Effector memory CD4-positive, alpha-beta T cell (primary cell): ENCODE measurements around the gene ARHGAP8.

Source experiments
- DNase-seq, 3 donors: peaks; one replicate each; pipeline ENCODE4 v3.0.0-alpha.2; 2020
- H3K27ac ChIP-seq: 2 replicates; pipeline ENCODE4 v1.7.0; 2013; ENCODE audit warnings: mild to moderate bottlenecking, low read length, moderate library complexity; ENCODE audit not compliant: insufficient read depth, poor library complexity, severe bottlenecking
- H3K27me3 ChIP-seq: replicated peaks from 2 replicates; pipeline ENCODE4 v1.7.0; 2013; ENCODE audit warnings: mild to moderate bottlenecking, low read length; ENCODE audit not compliant: insufficient read depth, control insufficient read depth, poor library complexity, severe bottlenecking
- H3K36me3 ChIP-seq: 2 replicates; pipeline ENCODE4 v1.7.0; 2013; ENCODE audit warnings: mild to moderate bottlenecking, low read length, moderate library complexity; ENCODE audit not compliant: control insufficient read depth, insufficient read depth
- H3K4me1 ChIP-seq: 2 replicates; pipeline ENCODE4 v1.7.0; 2013; ENCODE audit warnings: low read length, mild to moderate bottlenecking; ENCODE audit not compliant: control insufficient read depth, insufficient read depth, poor library complexity, severe bottlenecking
- H3K4me3 ChIP-seq: 2 replicates; pipeline ENCODE4 v1.7.0; 2013; ENCODE audit warnings: low read length, low read depth, mild to moderate bottlenecking; ENCODE audit not compliant: insufficient read depth, poor library complexity, severe bottlenecking
- H3K9me3 ChIP-seq: 2 replicates; pipeline ENCODE4 v1.7.0; 2013; ENCODE audit warnings: mild to moderate bottlenecking, low read length, moderate library complexity; ENCODE audit not compliant: control insufficient read depth

Gene ARHGAP8

GRCh38 chr22:44822534-44822933 is 70.2 kb downstream of the ARHGAP8 start:
- no peaks in the 10 kb centered on the region for H3K36me3 ChIP-seq
- DNase-seq, result no peak

GRCh38 chr22:44823396-44823795 is 71.0 kb downstream of the ARHGAP8 start:
- H3K9me3 ChIP-seq, result no peaks in the 10 kb centered on the region
- no peak overlapping the region for H3K27ac ChIP-seq
- H3K36me3 ChIP-seq, result no peaks in the 10 kb centered on the region
- no peak for DNase-seq
- no peaks in the 10 kb centered on the region for H3K27me3 ChIP-seq
- no peak overlapping the region for H3K4me3 ChIP-seq
- H3K4me1 ChIP-seq, result peaks cover 3% of the 10 kb centered on the region

More at GRCh38 chr22:44822534-44822933, 70.2 kb downstream of the ARHGAP8 start:
- H3K9me3 ChIP-seq, result no peaks in the 10 kb centered on the region
- H3K27me3 ChIP-seq, result no peaks in the 10 kb centered on the region
- peaks cover 3% of the 10 kb centered on the region for H3K4me1 ChIP-seq
- no peak overlapping the region for H3K27ac ChIP-seq
- H3K4me3 ChIP-seq, result no peak overlapping the region

GRCh38 chr22:44823806-44824205 is 71.4 kb downstream of the ARHGAP8 start:
- Histone ChIP-seq H3K36me3 (no peaks in the 10 kb centered on the region), H3K4me1 (peaks cover 3% of the 10 kb centered on the region), H3K4me3 (no peak overlapping the region), H3K27ac (no peak overlapping the region), H3K27me3 (no peaks in the 10 kb centered on the region), H3K9me3 (no peaks in the 10 kb centered on the region)
- DNase-seq, result no peak

- Histone ChIP-seq H3K4me1 (peaks cover 3% of the 10 kb centered on the region), H3K9me3 (no peaks in the 10 kb centered on the region), H3K4me3 (no peak overlapping the region), H3K27me3 (no peaks in the 10 kb centered on the region), H3K27ac (no peak overlapping the region), H3K36me3 (no peaks in the 10 kb centered on the region)
- DNase-seq, result no peak
Observed at GRCh38 chr22:44824271-44824670, 71.9 kb downstream of the ARHGAP8 start.

DNA sequence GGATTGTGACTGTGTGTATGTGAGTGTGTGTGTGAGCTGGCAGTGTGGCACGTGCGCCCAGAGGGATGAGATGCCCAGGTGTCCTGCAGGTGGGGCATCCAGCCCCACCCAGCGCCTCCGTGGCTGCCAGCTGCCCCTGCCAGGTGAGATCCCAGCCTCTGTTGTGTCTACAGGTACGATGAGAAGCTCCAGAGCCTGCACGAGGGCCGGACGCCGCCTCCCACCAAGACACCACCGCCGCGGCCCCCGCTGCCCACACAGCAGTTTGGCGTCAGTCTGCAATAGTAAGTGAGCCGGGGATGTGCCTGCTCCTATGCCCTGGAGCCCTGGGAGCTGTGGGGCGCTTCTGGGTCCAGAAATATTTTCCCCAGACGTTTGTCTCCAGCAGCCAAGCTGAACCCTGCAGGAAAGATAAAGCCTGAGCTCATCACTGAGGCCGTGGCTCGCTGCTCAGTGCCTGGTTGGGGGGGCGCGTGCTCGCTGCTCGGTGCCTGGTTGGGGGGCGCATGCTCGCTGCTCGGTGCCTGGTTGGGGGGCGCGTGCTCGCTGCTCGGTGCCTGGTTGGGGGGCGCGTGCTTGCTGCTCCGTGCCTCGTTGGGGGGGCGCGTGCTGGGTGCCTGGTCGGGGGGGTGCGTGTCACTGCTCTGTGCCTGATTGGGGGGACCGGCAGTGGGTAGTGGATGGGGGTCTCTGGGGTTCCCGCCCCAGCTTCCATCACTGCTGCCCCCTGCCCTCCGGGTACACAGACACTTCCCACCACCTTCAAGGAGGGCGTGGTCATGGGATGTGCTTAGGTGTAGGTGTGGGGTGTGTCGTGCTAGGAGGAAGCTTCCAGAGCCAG is 73.2 kb downstream of the ARHGAP8 start:
- peaks cover 3% of the 10 kb centered on the region for H3K4me1 ChIP-seq
- no peak for DNase-seq
- no peak overlapping the region for H3K27ac ChIP-seq
- no peak overlapping the region for H3K4me3 ChIP-seq
- no peaks in the 10 kb centered on the region for H3K9me3 ChIP-seq
- H3K36me3 ChIP-seq, result no peaks in the 10 kb centered on the region
- no peaks in the 10 kb centered on the region for H3K27me3 ChIP-seq

GRCh38 chr22:44827666-44828190 is 75.4 kb downstream of the ARHGAP8 start:
- no peaks in the 10 kb centered on the region for H3K9me3 ChIP-seq
- H3K36me3 ChIP-seq, result no peaks in the 10 kb centered on the region
- no peak overlapping the region for H3K27ac ChIP-seq
- no peaks in the 10 kb centered on the region for H3K27me3 ChIP-seq
- no peak overlapping the region for H3K4me3 ChIP-seq
- no peaks in the 10 kb centered on the region for H3K4me1 ChIP-seq
- no peak for DNase-seq

GRCh38 chr22:44828193-44828592 is 75.8 kb downstream of the ARHGAP8 start:
- no peak overlapping the region for H3K27ac ChIP-seq
- no peak overlapping the region for H3K4me3 ChIP-seq
- no peaks in the 10 kb centered on the region for H3K9me3 ChIP-seq
- H3K27me3 ChIP-seq, result no peaks in the 10 kb centered on the region
- H3K4me1 ChIP-seq, result no peaks in the 10 kb centered on the region
- DNase-seq, result no peak
- H3K36me3 ChIP-seq, result no peaks in the 10 kb centered on the region

- no peaks in the 10 kb centered on the region for H3K27me3 ChIP-seq
- no peaks in the 10 kb centered on the region for H3K4me1 ChIP-seq
- DNase-seq, result no peak
- no peak overlapping the region for H3K27ac ChIP-seq
- H3K9me3 ChIP-seq, result no peaks in the 10 kb centered on the region
- no peak overlapping the region for H3K4me3 ChIP-seq
- H3K36me3 ChIP-seq, result no peaks in the 10 kb centered on the region
Observed at GRCh38 chr22:44831885-44832284, 79.5 kb downstream of the ARHGAP8 start.

GRCh38 chr22:44834065-44834464 is 81.7 kb downstream of the ARHGAP8 start:
- Histone ChIP-seq H3K4me3 (no peak overlapping the region), H3K4me1 (no peaks in the 10 kb centered on the region), H3K27ac (no peak overlapping the region), H3K36me3 (no peaks in the 10 kb centered on the region), H3K27me3 (no peaks in the 10 kb centered on the region), H3K9me3 (no peaks in the 10 kb centered on the region)
- DNase-seq, result no peak

DNA sequence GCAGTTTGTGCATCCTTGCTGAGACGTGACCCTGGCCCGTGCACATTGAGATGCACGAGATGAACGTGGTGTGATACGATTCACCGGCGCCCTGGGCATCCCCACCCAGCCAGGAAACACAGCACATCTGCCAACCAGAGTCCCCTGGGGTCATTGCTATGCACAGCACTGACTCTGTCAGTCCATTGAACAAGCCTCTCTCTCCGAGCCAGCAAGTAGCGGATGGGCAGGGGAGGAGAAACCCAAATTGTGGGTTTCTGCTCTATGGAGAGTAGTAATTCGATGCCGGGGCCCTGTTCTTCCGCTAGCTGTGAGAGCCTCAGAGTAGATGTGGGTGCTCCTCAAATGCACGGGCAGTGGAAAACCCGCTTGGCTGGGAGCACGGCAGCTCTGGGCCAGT is 85.1 kb downstream of the ARHGAP8 start:
- no peak for DNase-seq
- Histone ChIP-seq H3K27me3 (no peaks in the 10 kb centered on the region), H3K4me1 (no peaks in the 10 kb centered on the region), H3K36me3 (no peaks in the 10 kb centered on the region), H3K27ac (no peak overlapping the region), H3K4me3 (no peak overlapping the region), H3K9me3 (no peaks in the 10 kb centered on the region)
